Motor neuron (in vitro differentiated cells): ENCODE results near the gene KLRK1. TPM values are rescaled to one million over a fixed set of nuclear protein-coding genes. Genes with fewer than 3 reads are reported as not detected.
"Not testable (repeated sequence)": the region's sequence is repeated elsewhere in the genome, so short reads cannot be mapped to it uniquely, and the experiment has no call there.

Experiments
- ATAC-seq, 8 experiments: fragments of 200-7000 bp; cut with Tn5 transposase; replicated peaks in 6 of 8; 2 replicates each; pipeline ENCODE4 v1.8.0; 2021; ENCODE audit warnings: mild to moderate bottlenecking in 8 of 8, moderate library complexity in 8 of 8
- H3K27ac ChIP-seq, 2 donors: fragments of 250-450 bp; sonication (Bioruptor Pico); 2 replicates each; pipeline ENCODE4 v1.9.0; 2021; ENCODE audit warnings: antibody characterized with exemption in 2 of 2, mild to moderate bottlenecking in 2 of 2, moderate library complexity in 1 of 2
- H3K4me1 ChIP-seq, 2 donors: fragments of 250-450 bp; sonication (Bioruptor Pico); replicated peaks in 1 of 2; 2 replicates each; pipeline ENCODE4 v1.6.1; 2021; ENCODE audit warnings: antibody characterized with exemption in 2 of 2, mild to moderate bottlenecking in 2 of 2, moderate library complexity in 1 of 2
- H3K4me3 ChIP-seq, 5 donors: fragments of 250-450 bp; sonication (Bioruptor Pico); 2 replicates each; pipeline ENCODE4 v1.9.0; 2021; ENCODE audit warnings: antibody characterized with exemption in 5 of 5, mild to moderate bottlenecking in 5 of 5, moderate library complexity in 4 of 5
- WGBS, 10 experiments: fragments of 450-650 bp; shearing (Covaris generic); methylation state at CpG; one replicate each; pipeline ENCODE4 v1.0.0; 2022; 5-methylcytosine and 5-hydroxymethylcytosine counted together
- in situ Hi-C, 9 experiments: fragments of 400-800 bp; cut with MboI; loops; one replicate each; pipeline ENCODE4 v1.15.0; 2021; ENCODE audit warnings: low sequenced_read_pairs in 9 of 9, low pct_unique_long_range_greater_than_20kb in 2 of 9; ENCODE audit not compliant: unreplicated experiment in 9 of 9
- total RNA-seq, 8 experiments: library from RNA; unstranded; fragments of 300-600 nt; gene quantifications; 2 replicates each; pipeline versions ENCODE4 v1.2.3 to v1.2.4, GENCODE V29; 2022

The KLRK1 gene
- total RNA-seq, 8 experiments from 2014 or later, result 0.13 to 1.9 (median 0.53) TPM

DNA sequence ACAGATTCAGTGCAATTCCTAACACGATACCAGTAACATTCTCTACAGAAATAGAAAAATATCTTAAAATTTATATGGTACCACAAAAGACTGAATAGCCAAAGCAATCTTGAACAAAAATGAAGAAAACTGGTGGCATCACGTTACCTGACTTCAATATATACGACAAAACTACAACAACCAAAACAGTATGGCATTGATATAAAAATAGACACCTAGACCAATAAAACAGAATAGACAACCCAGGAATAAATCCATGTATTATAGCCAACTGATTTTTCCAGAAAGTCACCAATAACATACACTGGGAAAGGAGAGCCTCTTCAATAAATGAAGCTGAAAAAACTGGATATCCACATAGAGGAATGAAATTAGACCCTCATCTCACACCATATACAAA is 5.7 kb downstream of the KLRK1 start:
- ATAC-seq, result no peak
- Histone ChIP-seq H3K27ac (no peak overlapping the region), H3K4me1 (no peaks in the 10 kb centered on the region), H3K4me3 (no peak overlapping the region)
- 79 to 100% (median 96%) methylated on average over 1 to 3 of the region's 3 CpGs for WGBS, 10 experiments
- in situ Hi-C loops, result no loop called here

DNA sequence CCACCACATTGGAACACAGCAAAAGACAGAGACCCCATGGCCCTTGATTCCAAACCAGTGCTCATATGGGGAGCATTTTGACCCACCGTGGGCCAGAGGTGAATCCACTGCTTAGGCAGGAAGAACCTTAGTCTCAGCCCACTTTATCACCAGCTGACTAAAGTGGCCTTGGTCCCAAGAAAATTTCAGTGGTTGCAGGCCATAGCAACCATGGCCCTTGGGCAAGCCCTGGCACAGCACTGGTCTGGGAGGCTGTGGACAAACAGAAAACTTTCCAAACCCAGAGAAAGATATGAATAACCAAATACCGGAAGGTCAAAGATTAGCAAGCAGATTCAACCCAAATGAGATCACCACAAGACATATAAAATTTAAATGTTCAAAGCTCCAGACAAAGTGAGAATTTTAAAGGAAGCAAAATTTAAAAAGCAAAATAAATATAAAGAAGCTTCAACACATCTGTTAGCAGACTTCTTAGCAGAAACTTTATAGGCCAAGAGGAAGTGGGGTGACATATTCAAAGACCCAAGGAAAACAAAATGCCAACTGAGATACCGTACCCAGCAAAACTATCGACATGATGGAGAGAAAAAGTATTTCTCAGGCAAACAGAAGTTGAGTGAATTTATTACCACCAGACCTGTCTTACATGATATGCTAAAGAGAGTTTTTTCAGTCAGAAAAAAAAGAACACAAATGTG is 7.8 kb downstream of the KLRK1 start:
- in situ Hi-C loops, result no loop called here
- no peak overlapping the region for H3K4me3 ChIP-seq
- H3K4me1 ChIP-seq, result no peaks in the 10 kb centered on the region
- 44 to 100% (median 96%) methylated on average over 2 to 4 of the region's 4 CpGs for WGBS, 10 experiments
- ATAC-seq, result peak in 1 of 8 experiments; percentile 84
- H3K27ac ChIP-seq, result no peak overlapping the region

DNA sequence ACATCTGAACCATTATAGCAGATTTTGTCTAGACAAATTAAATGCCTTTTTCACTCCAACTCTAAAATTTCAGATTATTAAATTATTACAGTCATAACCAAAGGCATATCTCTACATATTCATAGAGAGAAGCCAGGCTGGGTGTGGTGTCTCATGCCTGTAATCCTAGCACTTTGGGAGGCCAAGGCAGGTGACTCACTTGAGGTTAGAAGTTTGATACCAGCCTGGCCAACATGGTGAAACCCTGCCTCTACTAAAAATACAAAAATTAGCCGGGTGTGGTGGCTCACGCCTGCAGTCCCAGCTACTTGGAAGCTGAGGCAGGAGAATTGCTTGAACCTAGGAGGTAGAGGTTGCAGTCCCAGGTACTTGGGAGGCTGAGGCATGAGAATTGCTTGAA is 11.1 kb downstream of the KLRK1 start:
- in situ Hi-C loops, H3K27ac ChIP-seq, H3K4me1 ChIP-seq, H3K4me3 ChIP-seq: not testable (repeated sequence)
- WGBS, 10 experiments, result 33 to 100% (median 35%) methylated on average over 1 to 2 of the region's 2 CpGs; no CpG with 5 or more reads in 5 of the 10 experiments
- peak in 2 of 8 experiments; percentile 39 to 67 for ATAC-seq

DNA sequence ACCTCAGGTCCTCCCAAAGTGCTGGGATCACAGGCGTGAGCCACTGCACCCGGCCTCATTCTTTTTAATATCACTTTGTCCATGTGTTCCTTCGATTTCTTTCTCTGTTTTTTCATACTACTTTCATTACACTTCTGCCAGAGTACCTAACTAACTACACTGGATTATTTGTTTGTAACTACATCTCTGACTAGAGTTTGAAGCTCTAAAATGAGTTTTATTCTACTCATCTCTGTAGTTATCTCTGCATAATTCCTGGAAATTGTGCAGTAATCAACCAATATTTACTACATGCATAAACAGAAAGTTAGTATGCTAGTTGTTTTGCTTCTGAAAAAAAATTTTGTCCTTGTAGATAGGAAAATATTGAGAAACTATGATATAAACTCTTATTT is 15.2 kb downstream of the KLRK1 start:
- Histone ChIP-seq H3K27ac (no peak overlapping the region), H3K4me3 (no peak overlapping the region), H3K4me1 (peaks cover 0 to 11% of the 10 kb centered on the region in 2 donors)
- WGBS, 10 experiments, result 70 to 100% (median 91%) methylated on average over 1 to 3 of the region's 3 CpGs
- in situ Hi-C loops, result loop anchor here in 1 of 9 experiments (25.0 kb wide), 1 partner anchor 188 kb away; no protein-coding TSS in a partner anchor
- no peak for ATAC-seq

DNA sequence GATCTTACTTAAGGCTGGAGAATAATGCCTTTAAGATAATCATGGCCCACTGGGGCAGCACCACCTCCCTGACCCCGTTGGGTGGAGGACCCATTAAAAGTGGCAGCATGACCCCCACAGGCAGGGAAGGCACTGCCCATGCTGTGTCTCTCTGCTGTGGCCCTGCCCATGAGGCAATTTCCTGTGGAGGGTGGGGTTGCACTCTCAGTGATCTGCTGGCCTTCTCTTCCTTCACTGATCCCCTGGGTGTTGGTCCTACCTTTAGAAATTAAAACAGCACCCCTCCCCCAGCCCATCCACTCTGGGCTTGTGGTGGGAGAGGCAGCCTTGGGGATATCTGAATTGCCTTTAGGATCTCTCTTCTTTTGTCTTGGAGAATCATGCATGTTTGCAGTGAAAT is 17.3 kb downstream of the KLRK1 start:
- peaks cover 6 to 21% of the 10 kb centered on the region in 2 donors for H3K4me1 ChIP-seq
- WGBS, 10 experiments, result 0 to 67% (median 67%) methylated on average over 1 of the region's 1 CpG; no CpG with 5 or more reads in 7 of the 10 experiments
- H3K27ac ChIP-seq, result no peak overlapping the region
- no peak overlapping the region for H3K4me3 ChIP-seq
- ATAC-seq, result peak in 4 of 8 experiments; percentile 31 to 96 (median 52)
- in situ Hi-C loops, result loop anchor here in 1 of 9 experiments (25.0 kb wide), 1 partner anchor 190 kb away; no protein-coding TSS in a partner anchor

DNA sequence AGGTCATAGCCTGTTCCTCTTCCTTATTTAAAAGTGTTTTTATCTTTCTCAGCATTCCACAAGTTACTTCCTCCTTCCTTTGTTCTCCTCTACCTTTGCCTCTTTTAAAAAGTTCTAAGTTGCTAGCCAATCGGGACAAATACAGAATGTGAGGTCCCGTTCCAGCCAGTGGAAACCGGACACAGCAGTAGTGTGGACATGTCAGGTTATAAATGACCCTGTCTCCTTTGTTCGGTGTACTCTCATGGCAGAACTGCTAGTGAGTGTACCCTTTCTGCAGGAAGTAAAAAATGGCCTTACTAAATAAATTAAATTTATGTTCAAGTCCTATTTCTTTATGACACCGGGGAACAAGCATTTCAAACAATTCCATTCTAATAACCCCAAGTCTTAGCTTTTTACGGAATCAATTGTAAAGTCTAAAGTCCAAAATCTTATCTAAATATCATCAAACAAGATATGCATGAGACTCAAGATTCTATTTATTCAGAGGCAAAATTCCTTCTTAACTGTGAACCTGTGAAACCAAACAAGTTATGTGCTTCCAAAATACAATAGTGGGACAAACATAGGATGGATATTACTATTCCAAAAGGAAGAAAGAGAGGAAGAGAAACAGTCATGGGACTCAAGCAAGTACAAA is 17.8 kb downstream of the KLRK1 start:
- in situ Hi-C loops, result loop anchor here in 1 of 9 experiments (25.0 kb wide), 1 partner anchor 190 kb away; no protein-coding TSS in a partner anchor
- H3K4me1 ChIP-seq, result peaks cover 10 to 24% of the 10 kb centered on the region in 2 donors
- H3K4me3 ChIP-seq, ATAC-seq, H3K27ac ChIP-seq: not testable (repeated sequence)
- WGBS, 10 experiments, result 60 to 100% (median 84%) methylated on average over 2 to 6 of the region's 6 CpGs; no CpG with 5 or more reads in 1 of the 10 experiments

DNA sequence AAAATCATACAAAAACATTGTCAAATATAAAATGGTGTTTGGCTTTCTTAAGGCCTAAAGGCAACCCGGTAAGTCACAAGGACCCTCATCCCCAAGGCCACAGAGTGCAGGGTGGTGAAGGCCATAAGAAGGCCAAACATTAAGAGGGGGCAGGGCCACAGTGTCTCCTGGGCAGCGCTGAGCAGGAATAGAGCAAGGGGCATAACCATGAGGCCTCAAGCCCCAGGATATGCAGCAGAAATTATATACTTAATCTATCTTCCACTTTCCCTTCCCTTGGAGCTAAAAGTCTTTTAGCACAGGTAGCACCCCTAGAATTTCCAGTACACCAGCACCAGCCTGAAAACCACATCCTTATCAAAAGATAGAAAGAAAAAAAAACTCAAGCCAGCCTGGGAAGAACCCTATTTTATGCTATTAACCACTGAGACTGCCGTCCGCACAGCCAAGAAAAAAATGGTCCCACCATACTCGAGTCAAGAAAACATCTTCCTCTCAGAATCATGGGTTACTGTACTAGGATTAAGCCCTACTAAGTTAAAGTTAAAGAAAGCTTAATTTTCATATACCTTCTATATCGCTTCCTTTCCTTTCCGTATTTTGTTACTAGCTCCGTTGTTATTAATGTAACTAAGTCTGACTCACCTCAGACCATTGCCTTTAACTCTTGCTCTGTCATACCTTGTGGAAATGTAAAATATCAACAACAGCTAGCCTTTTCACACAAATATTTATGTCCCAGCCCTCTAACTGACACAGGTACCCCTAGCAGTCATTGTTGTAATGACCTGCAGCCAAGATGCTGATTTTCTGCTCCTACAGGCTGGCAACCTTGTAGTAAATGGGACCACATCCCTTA is 20.1 kb downstream of the KLRK1 start:
- Histone ChIP-seq H3K4me1 (peaks cover 22 to 37% of the 10 kb centered on the region in 2 donors), H3K4me3 (no peak overlapping the region), H3K27ac (no peak overlapping the region)
- in situ Hi-C loops, result loop anchor here in 1 of 9 experiments (25.0 kb wide), 1 partner anchor 193 kb away; no protein-coding TSS in a partner anchor
- WGBS, 10 experiments, result 60 to 98% (median 92%) methylated on average over 1 to 8 of the region's 8 CpGs; no CpG with 5 or more reads in 1 of the 10 experiments
- no peak for ATAC-seq

DNA sequence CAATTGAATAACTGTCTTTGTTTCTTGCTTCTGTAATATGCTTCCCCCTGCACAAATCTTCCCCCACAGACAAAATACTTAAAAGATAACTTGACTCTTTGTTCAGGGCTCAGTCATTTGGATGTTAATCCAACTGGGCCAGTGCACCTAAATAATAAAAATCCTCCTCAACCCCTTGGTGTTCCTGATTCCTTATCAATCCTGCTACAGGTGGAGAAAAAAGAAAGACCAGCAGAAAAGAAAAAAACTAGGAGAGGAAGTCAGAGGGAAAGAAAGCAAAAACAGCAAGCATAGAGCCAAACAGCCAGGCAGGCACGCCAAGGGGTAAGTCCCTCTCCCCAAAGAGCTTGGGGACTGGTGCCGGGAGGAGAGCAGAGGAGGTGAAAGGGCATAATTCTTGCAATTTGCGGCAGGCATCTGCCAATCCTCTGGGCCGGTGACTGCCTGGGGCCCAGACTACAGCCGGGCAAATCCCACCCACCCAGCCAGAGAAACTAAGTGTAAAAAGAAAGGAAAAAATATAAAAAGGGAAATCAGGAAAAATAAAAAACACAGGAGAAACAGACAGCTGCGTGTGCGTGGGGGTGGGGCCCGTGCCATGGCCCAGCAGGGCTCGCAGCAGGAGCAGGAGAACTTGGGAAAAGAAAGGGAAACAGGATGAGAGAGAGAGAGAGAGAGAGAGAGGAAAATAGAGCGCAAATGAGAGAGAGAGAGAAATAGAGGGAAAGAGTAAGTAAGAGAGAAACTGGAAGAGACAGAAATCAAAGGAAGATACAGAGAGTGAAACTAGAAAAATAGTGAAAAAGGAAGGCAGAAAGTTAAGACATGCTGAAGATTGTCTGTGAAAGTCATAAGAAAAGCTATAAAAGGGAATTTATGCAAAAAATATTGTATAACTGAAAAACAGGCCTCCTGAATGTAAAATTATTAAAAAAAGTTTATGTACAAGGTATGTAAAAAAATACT is 21.4 kb downstream of the KLRK1 start:
- Histone ChIP-seq H3K4me3 (no peak overlapping the region), H3K27ac (peak overlapping the region; percentile 4 to 41), H3K4me1 (peaks cover 33 to 47% of the 10 kb centered on the region in 2 donors)
- in situ Hi-C loops, result loop anchor here in 1 of 9 experiments (25.0 kb wide), 1 partner anchor 194 kb away; no protein-coding TSS in a partner anchor
- ATAC-seq, result no peak
- 67 to 97% (median 82%) methylated on average over 4 to 10 of the region's 10 CpGs for WGBS, 10 experiments

DNA sequence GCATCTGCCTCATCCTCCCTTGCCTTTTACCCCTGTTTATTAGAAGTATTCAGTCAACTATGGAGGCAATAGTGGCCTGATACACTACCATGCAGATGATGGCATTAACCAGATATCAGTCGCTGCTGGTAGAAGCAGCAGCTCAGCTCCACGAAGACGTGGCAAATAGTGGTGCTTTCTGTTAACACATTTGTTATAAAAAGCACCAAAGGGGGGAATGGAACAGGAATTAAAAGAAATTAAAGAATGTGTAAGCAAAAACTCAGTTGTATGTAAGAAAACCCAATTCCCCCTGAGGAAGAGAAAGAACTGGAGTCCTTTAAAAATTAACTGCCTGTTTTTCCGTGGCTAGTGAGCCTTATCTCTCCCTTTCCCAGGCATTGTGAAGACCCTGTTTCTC is 22.1 kb downstream of the KLRK1 start:
- 71 to 100% (median 89%) methylated on average over 2 to 4 of the region's 4 CpGs; no CpG with 5 or more reads in 7 of the 10 experiments for WGBS, 10 experiments
- H3K4me3 ChIP-seq, H3K27ac ChIP-seq, ATAC-seq: not testable (repeated sequence)
- H3K4me1 ChIP-seq, result peaks cover 41 to 53% of the 10 kb centered on the region in 2 donors
- in situ Hi-C loops, result loop anchor here in 1 of 9 experiments (25.0 kb wide), 1 partner anchor 195 kb away; no protein-coding TSS in a partner anchor

DNA sequence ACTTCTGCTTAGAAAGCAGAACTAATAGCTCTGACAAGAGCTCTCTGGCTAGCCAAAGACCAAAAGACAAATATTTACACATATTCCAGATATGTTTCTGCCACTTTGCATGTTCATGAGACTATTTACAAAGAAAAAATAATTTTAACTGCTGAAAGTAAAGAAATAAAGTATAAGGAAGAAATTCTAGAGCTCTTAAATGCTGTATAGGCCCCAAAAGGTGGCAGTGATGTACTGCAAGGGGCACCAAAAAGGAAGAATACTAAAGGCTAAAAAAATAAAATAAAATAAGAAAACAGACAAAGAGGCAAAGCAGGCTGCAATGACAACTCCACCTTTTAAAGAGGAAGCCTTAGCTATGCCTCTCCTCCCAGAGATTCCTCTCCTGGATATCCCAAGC is 23.0 kb downstream of the KLRK1 start:
- H3K4me1 ChIP-seq, result peaks cover 49 to 54% of the 10 kb centered on the region in 2 donors
- no peak overlapping the region for H3K4me3 ChIP-seq
- no peak overlapping the region for H3K27ac ChIP-seq
- in situ Hi-C loops, result loop anchor here in 1 of 9 experiments (25.0 kb wide), 1 partner anchor 195 kb away; no protein-coding TSS in a partner anchor
- no peak for ATAC-seq

DNA sequence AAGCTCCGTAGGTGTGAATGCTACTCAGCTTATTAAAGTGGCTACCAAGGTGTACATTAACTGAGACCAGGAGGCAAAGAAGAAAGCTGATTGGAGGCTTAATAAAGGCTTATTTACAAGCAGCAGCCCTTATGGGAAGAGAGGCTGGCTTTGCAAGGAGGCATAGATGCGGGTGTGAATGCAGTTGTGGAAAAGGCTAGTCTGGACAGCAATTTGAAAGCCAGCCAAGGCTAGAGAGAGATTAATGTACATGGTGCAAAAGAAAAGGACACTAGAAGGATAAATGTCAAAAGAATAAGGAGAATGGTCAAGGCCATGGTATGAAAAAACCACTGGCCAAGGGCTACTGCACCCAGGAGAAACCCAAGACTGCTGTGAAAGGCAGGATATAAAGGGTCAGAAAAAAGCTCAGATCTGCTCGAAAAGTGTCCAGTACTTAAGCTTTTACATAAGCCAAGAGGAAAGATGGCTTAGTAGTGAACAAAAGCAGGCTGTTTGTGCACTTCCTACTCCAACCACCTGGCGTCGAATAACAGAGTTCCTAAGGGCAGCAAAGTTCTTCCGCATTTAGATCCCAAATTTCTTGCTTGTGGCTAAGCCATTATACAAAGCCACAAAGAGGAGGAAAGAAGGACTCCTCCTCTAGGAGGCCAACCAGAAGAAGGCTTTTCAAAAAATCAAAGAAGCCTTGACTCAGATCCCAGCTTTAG is 24.0 kb downstream of the KLRK1 start:
- WGBS, 10 experiments, result 11 to 54% (median 19%) methylated on average over 1 to 5 of the region's 6 CpGs; no CpG with 5 or more reads in 2 of the 10 experiments
- Histone ChIP-seq H3K4me3 (peak overlapping the region; percentile 30 to 59 (median 42)), H3K4me1 (peaks cover 57 to 61% of the 10 kb centered on the region in 2 donors), H3K27ac (peak overlapping the region; percentile 18 to 84)
- peak in 1 of 8 experiments; percentile 6 for ATAC-seq
- in situ Hi-C loops, result loop anchor here in 1 of 9 experiments (25.0 kb wide), 1 partner anchor 196 kb away; no protein-coding TSS in a partner anchor
